ENCODE measurements around the gene SH3RF3.

DNA sequence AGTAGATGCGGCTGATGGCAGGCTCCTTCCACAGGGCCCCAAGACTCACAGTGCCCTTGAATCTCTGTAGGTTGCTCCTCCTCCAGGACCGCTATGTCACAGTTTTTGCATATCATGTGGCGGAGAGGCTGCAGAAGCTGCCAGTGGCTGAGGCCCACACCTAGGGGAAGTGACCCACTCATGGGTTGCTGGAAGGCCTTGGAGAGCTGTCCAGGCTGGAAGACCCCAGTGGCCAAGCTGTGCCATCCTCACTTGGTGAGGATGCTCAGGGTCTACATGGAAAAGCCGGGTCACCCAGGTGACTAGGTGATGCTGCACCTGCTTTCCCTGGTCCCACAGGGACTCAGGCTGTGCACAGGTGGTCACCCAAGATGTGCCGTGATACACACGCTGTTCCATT, 394.1 kb downstream of the SH3RF3 start:
- TF ChIP-seq POLR2AphosphoS5 (IDR thresholded peaks at IDR 0.05; ENCODE audit: low read depth, low read length) (no peak), SIN3A (IDR thresholded peaks at IDR 0.05; ENCODE audit: borderline replicate concordance, insufficient read depth, low read depth, low read length) (no peak)
- TF ChIP-seq, protein P1, sequence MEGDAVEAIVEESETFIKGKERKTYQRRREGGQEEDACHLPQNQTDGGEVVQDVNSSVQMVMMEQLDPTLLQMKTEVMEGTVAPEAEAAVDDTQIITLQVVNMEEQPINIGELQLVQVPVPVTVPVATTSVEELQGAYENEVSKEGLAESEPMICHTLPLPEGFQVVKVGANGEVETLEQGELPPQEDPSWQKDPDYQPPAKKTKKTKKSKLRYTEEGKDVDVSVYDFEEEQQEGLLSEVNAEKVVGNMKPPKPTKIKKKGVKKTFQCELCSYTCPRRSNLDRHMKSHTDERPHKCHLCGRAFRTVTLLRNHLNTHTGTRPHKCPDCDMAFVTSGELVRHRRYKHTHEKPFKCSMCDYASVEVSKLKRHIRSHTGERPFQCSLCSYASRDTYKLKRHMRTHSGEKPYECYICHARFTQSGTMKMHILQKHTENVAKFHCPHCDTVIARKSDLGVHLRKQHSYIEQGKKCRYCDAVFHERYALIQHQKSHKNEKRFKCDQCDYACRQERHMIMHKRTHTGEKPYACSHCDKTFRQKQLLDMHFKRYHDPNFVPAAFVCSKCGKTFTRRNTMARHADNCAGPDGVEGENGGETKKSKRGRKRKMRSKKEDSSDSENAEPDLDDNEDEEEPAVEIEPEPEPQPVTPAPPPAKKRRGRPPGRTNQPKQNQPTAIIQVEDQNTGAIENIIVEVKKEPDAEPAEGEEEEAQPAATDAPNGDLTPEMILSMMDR (IDR thresholded peaks at IDR 0.05), result no peak

Measured in Panc1 (cell line).